HG02610 (cell line): Measurements from ENCODE around the gene NUDT8.
"Not testable (repeated sequence)": the region's sequence is repeated elsewhere in the genome, so short reads cannot be mapped to it uniquely, and the experiment has no call there.

Source experiments
- ATAC-seq: cut with Tn5 transposase; IDR thresholded peaks from one replicate; pipeline ENCODE4 v1.9.1; 2021; ENCODE audit warnings: mild to moderate bottlenecking, moderate library complexity; ENCODE audit not compliant: unreplicated experiment

The NUDT8 gene

DNA sequence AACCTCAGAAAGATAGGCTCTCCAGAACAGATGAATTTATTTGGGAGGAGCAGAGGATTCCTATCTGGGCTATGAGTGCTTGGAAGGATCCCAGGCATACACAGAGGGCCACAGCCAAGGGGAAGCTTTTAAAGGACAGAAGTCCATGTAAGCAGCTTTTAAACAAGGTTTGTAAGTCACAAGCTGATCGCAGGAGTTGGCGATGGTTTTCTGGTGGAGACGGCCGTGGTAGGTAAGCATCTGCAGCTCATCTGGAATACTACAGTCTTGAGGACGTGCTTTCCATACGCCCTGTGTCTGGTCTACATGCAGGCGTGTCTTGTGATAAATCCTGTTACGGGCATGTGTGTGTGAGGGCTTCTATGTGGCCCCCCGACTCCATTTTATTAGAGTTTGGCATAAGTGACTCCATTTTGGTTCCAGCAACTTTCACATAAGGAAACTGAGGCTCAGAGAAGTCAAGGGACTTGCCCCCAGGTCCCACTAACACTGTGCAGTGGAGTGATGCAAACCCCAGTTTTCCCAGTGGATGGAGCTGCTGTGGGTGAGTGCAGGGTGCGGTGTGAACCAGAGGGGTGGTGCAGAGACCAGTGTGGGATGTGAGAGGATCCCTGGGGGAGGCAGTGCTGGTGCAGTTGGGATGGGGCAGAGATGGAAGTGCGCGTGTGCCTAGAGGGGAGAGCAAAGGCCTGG is 32.6 kb upstream of the NUDT8 start:
- no peak for ATAC-seq

DNA sequence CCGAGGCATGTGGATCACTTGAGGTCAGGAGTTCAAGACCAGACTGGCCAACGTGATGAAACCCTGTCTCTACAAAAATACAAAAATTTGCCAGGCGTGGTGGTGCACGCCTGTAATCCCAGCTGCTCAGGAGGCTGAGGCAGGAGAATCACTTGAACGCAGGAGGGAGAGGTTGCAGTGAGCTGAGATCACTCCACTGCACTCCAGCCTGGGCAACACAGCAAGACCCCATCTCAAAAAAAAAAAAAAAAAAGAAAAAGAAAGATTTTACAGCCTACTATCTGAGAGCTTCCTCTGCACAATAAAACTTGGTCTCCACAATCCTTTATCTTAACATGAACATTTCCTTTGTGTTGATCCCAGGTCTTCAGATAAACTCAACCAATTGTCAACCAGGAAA is 31.0 kb upstream of the NUDT8 start:
- not testable (repeated sequence) for ATAC-seq

DNA sequence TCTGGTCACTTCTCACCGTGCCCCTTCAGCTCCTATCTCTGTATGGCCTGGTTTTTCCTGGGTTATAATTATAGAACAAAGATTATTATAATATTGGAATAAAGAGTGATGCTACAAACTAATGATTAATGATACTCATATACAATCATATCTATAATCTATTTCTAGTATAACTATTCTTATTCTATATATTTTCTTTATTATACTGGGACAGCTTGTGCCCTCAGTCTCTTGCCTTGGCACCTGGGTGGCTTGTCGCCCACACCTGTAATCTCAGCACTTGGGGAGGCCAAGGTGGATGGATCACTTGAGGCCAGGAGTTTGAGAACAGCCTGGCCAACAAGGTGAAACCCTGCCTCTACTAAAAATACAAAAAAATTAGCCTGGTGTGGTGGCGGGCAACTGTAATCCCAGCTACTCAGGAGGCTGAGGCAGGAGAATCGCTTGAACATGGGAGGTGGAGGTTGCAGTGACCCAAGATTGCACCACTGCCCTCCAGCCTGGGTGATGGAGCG is 30.0 kb upstream of the NUDT8 start:
- ATAC-seq: not testable (repeated sequence)

DNA sequence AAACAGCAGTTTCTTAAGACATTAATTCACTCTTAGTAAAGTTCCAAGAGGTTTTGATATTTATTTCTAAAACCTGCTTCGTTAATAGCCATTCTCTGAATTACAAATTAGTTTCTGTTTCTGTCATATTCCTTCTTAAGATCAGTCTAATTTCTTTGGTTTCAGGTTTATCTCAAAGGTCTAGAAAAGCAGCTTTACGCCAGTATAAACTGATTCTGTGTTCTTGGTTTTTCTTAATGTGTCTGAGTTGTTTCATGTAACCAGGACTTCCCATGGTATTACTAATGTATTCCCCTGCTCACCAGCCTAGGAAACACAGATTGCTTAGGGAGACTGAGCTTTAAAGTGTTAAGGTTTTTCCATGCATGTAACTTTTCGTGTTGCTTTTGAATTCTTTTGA is 27.6 kb upstream of the NUDT8 start:
- no peak for ATAC-seq

DNA sequence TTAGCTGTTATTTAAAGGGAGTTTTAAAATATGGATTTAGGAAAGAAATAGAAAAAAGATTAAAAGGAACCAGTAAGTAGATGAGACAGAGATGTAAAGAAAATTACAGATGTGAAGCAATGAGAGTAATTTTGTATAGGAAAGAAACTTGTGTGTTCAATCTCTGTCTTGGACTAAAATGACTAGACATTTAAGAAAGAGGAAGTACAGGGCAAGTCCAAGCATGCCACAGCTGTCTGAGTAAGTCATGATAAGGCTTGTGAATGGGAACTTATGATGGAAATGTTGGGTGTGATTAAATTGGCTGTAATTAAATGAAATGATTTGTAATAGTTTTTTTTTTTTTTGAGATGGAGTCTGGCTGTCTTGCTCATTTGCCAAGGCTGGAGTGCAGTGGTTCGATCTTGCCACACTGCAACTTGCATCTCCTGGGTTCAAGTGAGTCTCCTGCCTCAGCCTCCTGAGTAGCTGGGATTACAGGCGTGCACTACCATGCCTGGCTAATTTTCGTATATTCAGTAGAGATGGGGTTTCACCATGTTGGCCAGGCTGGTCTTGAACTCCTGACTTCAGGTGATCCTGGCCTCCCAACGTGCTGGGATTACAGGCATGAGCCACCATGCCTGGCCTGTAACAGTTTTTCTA is 26.7 kb upstream of the NUDT8 start:
- ATAC-seq: no peak

DNA sequence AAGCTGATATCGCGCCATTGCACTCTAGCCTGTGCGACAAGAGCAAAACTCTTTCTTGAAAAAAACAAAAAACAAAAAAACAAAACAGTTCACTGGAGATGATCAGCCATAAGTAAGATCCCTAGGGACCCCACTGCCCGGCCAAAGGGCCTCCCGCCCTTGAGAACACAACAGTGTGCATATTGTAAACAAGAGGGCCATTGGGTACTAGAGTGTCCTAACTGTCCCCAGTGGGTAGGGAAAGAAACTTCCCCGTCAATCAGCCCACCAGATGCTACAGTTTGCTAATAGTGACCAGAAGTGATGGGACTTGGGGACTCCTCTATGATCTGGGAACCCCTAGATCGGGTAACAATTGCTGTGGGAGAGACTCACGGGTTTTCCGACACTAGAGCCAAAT is 24.5 kb upstream of the NUDT8 start:
- no peak for ATAC-seq

DNA sequence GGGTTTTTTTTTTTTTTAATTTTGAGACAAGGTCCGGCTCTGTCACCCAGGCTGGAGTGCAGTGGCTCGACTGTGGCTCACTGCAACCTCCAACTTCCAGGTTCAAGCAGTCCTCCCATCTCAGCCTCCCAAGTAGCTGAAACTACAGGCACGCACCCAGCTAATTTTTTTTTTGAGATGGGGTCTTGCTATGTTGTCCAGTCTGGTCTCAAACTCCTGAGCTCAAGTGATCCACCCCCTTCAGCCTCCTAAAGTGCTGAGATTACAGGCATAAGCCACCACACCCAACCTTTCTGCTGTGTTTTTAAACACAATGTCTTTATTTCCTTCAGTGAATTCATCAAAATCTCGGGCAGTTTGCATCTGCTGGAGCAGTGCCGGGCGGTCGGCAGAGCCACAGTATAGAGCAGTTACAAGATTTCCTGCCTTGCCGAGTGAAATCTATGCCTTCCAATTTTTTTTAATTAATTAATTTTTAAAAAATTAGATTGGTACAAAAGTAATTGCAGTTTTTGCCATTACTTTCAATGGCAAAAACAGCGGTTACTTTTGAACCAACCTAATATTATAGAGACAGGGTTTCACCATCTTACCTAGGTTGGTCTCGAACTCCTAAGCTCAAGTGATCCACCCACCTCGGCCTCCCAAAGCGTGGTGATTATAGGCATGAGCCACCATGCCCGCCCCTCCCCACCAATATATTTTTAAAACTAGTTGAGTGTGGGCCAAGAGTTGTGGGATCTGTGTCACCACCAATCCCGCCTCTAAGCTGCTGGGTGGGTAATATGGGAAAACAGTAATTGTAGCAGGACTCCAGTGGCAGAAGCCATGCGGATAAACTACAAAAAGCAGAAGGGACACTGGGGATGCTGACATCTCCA is 23.5 kb upstream of the NUDT8 start:
- ATAC-seq: no peak

DNA sequence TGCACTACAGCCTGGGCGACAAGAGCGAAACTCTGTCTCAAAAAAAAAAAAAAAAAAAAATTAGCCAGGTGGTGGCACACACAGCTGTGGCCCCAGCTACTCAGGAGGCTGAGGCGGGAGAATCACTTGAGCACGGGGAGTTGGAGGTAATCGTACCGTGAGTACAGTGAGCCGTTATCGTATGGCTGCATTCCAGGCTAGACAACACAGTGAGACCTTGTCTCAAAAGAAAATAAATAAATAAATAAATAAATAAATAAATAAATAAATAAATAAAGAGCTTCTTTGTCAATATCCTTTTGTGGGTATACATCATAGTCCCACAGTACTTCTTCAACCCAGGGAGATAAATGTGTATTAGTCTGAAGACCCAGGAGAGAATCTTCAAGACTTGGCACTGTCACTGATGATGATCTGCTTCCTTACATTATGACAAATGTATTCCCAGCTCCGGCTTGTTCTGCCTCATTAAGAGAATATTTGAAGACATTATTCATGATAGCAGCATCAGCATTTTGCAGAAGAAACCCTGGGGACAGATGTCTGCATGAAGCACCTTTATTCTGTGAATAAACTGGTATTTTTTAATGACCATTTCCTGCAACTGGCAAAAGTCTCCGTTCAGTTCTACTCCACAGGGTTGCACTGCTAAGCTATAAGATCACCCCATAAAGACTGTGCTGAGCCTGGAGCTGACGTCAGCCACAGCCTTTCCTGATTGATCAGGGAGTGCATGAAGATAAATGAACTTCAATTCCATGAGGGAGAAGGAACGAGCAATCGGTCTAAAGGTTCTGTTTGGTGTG is 22.4 kb upstream of the NUDT8 start:
- ATAC-seq: no peak

DNA sequence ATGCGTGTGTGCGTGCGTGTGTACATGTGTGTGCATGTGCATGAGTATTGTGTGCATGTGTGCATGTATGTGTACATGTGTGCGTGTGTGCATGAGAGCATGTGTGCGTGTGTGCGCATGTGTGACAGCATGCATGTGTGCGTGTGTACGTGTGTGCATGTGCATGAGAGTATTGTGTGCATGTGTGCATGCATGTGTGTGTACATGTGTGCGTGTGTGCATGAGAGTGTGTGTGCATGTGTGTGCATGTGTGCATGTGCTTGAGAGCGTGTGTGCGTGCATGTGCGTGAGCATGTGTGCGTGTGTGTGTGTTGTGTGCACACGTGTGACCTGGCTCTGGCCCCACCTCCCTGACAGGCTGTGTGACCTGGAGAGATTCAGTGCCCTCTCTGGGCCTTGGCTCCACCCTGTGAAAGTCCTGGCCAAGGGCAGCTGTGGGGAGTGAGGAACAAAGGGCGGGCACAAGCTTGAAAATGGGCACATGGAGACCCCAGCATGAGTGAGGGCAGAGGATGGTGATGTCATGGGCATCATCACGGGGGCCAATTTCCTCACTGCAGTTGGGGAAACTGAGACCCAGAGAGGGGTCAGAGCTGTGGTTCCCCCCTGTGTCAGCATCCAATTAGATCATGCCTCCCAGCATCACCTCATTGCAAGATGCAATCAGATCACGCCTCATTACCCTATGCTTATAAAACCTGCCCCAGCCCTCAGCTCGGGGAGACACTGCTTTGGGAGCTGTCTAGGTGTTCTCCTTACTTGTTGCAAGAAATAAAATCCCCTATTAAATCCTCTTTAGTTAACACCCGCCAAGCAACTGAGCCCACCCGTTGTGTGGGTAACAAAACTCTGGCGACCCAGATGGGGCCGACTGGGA is 20.1 kb upstream of the NUDT8 start:
- no peak for ATAC-seq

DNA sequence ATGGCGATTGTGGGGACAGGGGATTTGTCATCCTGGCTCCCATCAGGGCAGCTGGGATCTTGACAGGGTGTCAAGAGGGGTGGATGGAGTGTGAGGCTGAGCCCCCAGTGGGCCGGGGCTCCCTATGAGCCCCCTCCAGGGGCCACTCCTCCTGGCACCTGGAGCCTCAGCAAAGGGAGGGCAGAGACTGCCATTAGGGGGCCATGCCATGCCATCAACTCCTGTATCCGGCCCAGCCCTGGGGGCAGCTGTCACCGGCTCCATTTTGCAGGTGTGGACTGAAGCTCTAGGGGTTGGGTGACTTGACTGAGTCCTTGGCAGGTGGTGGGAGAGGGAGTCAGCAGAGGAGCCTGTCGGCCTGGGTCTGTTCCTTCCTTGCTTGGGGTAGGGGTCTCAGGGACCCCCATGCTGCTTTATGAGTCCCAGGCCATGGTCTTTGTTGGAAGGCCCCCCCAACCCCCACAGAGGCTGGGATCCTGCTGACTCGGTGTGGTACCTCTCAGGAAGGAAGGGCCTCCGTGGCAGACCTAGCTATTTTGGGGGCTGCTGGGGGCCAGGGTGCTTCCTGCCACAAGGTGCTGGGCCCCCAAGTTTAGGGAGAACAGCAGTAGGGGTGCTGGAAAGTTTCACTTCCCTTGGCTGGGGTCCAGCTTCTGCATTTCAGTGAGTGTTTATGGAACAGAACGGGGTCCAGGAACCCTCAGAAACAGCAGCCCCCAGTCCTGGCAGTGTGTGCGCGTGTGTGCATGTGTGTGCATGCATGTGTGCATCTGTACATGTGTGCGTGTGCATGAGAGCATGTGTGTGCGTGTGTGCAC is 19.3 kb upstream of the NUDT8 start:
- ATAC-seq: no peak

DNA sequence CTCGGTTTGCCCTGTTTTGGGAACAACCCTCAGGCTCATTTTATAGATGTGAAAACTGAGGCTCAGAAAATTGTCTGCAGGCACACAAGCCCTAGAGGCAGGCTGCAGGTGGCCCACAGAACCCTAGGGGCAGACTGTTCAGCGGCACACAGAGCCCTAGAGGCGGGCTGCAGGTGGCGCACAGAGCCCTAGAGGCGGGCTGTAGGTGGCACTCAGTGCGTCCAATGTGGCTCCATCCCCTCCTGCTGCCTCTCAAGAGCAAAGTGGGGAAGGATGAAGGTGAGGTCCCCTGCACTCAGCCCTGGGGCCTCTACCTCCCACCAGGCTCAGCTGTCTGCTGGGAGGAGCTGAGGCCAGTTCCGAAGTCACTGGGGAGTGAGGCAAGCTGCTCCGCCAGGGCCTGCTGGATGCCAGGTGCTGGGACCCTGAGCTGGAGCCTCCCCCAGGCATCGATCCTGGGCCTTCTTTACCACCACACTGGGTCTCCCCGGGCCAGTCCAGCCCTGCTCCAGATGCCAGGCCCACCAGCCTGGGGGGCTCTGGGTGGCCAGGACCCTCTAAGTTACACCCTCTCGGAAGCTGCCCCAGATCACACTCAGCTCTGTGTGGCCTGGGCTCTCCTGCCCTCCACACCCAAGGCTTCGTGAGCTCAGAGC is 18.5 kb upstream of the NUDT8 start:
- ATAC-seq: no peak

DNA sequence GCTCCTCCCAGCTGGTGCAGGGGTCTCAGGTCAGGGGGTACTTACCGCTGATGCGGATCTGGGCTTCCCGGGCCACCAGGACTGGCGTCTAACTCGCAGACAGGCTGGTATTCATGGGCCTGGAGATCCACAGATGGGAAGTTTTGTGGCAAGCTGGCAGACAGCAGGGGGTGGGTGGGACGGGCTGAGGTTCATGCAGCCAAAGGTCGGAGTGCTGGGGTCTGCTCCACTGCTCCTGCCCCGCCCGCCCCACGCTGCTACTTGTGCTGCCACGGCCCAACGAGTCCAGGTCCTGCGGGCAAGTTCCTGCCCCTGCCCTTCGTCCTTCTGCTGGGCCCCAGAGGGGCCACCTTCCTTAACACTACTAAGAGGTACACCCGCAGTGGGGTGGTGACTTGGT is 17.7 kb upstream of the NUDT8 start:
- no peak for ATAC-seq

DNA sequence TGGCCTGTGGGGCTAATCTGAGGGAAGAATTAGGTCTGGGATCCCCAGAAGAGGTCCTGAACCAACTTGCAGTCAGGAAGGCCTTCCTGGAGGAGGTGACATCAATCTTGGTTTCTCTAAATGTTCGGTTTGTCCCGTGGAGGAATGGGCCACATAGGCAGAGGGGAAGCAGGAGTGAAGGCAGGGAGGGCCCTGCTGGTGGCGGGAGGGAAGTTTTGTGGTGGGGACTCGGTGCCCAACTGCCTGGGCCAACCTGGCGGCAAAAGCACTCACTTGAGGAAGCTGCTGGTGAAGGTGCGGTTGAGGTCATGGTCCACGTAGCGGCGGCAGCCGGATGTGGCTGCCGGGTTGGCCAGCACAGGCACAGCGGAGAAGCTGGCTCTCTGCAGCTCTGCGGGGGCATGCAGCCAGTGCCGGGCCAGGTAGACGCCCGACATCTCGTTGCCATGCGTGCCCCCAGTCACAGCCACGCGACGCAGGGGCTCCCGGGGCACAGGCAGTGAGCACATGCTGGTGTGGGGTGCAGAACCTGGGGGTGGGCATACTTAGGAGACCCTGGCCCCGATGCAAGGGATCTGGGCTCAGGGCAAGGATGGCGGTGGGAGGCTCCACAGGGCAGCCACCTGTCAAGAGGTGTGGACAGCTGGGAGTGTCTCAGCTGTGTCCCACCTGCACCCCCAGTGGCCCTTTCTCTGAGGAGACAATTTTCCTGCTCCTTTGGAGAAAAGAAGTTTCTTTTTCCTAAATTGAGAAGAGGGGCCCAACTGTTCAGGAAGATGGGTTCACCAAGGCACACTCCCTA is 17.0 kb upstream of the NUDT8 start:
- no peak for ATAC-seq

DNA sequence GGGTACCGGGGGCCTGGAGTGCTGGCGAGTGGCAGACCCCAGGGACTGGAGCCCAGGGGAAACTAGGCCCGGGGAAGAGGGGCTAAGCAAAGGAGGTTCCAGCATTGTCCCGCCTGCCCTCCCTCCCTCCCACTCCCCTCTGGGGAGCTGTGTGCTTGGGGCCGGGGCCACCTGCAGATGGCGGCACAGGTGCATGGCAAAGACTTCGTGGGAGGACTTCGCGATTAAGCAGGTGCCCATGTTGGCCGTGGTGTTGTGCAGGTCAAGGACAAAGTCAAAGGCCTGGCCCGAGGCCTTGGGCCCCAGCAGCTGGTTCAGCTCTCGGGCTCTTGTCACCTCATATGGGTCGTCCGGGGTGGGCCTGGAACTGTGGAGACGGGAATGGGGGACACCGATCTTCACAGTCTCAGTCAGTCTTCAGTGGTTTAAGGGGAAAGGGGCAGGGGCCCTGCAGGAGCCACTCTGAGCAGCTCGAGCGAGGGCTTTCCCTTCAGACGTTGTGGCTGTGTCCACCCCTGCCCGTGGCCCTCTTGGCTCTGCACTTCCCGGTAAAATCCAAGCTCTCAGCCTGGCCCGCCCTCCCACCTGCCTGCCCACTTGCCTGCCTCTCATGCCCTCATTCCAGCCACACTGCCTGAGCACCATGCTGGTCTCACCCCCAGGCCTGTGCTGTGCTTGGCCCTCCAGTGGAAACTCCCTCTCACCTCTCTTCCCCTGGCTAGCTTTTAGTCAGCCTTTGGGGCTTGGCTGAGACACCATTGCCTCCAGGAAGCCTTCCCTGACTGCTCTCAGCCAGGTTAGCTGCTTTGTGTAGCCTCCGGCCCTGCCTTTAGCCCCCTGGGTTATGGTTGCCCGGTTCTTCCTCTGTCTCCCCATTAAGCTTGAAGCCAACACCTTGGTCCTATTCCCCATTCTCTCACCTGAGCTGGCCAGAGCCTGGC is 16.1 kb upstream of the NUDT8 start:
- no peak for ATAC-seq

DNA sequence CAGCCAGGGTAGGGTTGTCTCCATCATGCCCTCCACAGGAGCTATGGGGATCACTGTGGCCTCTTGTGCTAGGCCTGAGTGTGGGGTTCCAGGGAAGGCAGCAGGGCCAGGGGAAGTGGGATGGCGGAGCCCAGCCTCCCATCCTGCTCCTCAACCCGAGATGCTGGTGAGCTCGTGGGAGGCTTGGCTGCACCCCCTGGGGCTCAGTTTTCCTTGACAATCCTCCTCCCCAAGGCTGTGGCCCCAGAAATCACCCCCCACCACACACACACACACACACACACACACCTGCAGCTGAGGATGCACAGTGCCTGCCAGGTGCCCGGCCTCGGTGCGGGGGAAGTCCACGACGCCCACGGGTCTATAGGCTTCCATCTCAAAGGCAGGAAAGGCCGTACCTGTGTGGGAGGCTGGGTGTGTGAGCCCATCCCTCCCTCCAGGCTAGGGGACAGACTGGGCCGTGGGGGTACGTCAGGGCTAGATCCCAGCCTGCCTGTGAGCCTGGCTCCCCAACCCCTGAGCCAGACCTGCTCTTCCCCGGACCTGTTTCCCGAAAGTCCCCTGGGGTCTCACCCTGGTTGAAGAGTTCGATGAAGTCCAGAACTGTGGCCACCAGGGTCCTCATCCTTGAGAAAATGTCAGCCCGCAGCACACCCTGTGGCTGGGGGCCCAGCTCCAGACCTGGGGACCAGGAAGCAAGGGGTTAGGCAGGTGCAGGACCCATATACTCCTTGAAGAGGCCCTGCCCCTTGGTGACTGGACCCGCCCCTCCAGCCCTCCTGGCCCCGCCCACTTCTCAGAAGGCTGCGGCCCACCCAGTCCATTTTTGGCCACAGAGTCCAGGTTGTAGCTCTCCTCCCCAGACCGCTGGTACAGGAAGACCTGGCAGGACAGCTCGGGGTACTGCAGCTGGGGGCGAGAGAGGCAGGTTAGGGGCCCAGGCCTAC is 15.0 kb upstream of the NUDT8 start:
- ATAC-seq: no peak
